HCT116 (cell line): ENCODE results near the gene DLD. TPM values are rescaled to one million over a fixed set of nuclear protein-coding genes. Genes with fewer than 3 reads are reported as not detected.

ENCODE experiments used
- ATAC-seq: fragments of 200-7000 bp; cut with Tn5 transposase; 2 replicates; pipeline ENCODE4 v1.9.1; 2020; ENCODE audit warnings: mild to moderate bottlenecking, moderate library complexity
- BruUV-seq: library from RNA; stranded (reverse); fragments of 400-500 nt; replicated peaks from 2 replicates; lab custom pipeline; 2021; lab: Mats Ljungman, UMichigan
- CTCF ChIA-PET: fragments of 300-600 bp; sonication (Branson Sonifier 250); formaldehyde crosslinking; loops from one replicate; lab custom pipeline; 2021; ENCODE audit warnings: antibody characterized with exemption; lab: Charles Lee
- POLR2A ChIA-PET: fragments of 300-600, 350-600 bp; sonication (Branson Sonifier 250); formaldehyde crosslinking; loops from one replicate; lab custom pipeline; 2021; ENCODE audit warnings: antibody characterized with exemption; lab: Charles Lee
- RAD21 ChIA-PET, 2 experiments: fragments of 300-600 bp; sonication (Branson Sonifier 250); formaldehyde crosslinking; loops; one replicate each; lab custom pipeline; 2023; ENCODE audit warnings: low total read pairs in 2 of 2; ENCODE audit not compliant: uncharacterized antibody in 2 of 2, unreplicated experiment in 2 of 2, low non-redundant PET in 1 of 2; lab: Charles Lee
- DNase-seq: peaks from one replicate; pipeline ENCODE4 v3.0.0-alpha.2; 2010; ENCODE audit warnings: low read depth, low spot score
- H2AFZ ChIP-seq: fragments of 200-600 bp; shearing (Covaris generic), sonication (generic); 2 replicates; pipeline ENCODE4 v1.6.1; 2017; ENCODE audit warnings: low read depth, mixed run types, mixed read lengths, antibody characterized with exemption, low read length; ENCODE audit not compliant: poor library complexity, severe bottlenecking
- H3K27ac ChIP-seq: 2 replicates; pipeline ENCODE4 v1.5.1; 2012; ENCODE audit warnings: low read depth, low read length
- H3K27me3 ChIP-seq: fragments of 200-600 bp; sonication (generic); 2 replicates; pipeline ENCODE4 v1.6.1; 2016; ENCODE audit warnings: mixed run types, low read length, mixed read lengths; ENCODE audit not compliant: insufficient read depth
- H3K36me3 ChIP-seq, 2 experiments: fragments of 200-500 bp in 1 of 2; fragments of 200-600 bp in 1 of 2; sonication (Bioruptor generic) in 1 of 2; sonication (generic) in 1 of 2; 2 replicates each; pipeline versions ENCODE4 v1.5.1 to v1.6.1; 2014 to 2016; ENCODE audit warnings: low read length in 2 of 2, inconsistent platforms in 1 of 2, mixed read lengths in 1 of 2, mixed run types in 1 of 2; ENCODE audit not compliant: insufficient read depth in 2 of 2, control insufficient read depth in 1 of 2
- H3K4me1 ChIP-seq, 2 experiments: fragments of 200-600 bp in 1 of 2; sonication (generic) in 1 of 2; 2 replicates each; pipeline versions ENCODE4 v1.5.1 to v1.6.1; 2012 to 2017; ENCODE audit warnings: low read length in 2 of 2, inconsistent platforms in 1 of 2, mild to moderate bottlenecking in 1 of 2, mixed read lengths in 1 of 2, mixed run types in 1 of 2, moderate library complexity in 1 of 2; ENCODE audit not compliant: insufficient read depth in 2 of 2, control insufficient read depth in 1 of 2
- H3K4me2 ChIP-seq: fragments of 200-600 bp; sonication (generic); 2 replicates; pipeline ENCODE4 v1.6.1; 2017; ENCODE audit warnings: mixed run types, low read length, mixed read lengths
- H3K4me3 ChIP-seq, 2 experiments: fragments of 200-600 bp in 1 of 2; sonication (generic) in 1 of 2; replicated peaks in 1 of 2; 2 replicates each; pipeline ENCODE4 v1.5.1; 2011 to 2016; ENCODE audit warnings: low read length in 2 of 2, control low read depth in 1 of 2, low read depth in 1 of 2, mild to moderate bottlenecking in 1 of 2, mixed read lengths in 1 of 2, mixed run types in 1 of 2
- H3K79me2 ChIP-seq: fragments of 200-600 bp; sonication (generic); 2 replicates; pipeline ENCODE4 v1.6.1; 2017; ENCODE audit warnings: mild to moderate bottlenecking, mixed run types, low read length, moderate library complexity, mixed read lengths; ENCODE audit not compliant: insufficient read depth
- H3K9ac ChIP-seq: fragments of 200-600 bp; sonication (generic); 2 replicates; pipeline ENCODE4 v1.6.1; 2016; ENCODE audit warnings: low read length, mixed read lengths
- H3K9me2 ChIP-seq: fragments of 200-600 bp; sonication (generic), shearing (Covaris generic); 2 replicates; pipeline ENCODE4 v1.6.1; 2017; ENCODE audit warnings: mixed run types, mild to moderate bottlenecking, moderate library complexity; ENCODE audit not compliant: insufficient read depth
- H3K9me3 ChIP-seq, 2 experiments: fragments of 200-500 bp in 1 of 2; fragments of 200-600 bp in 1 of 2; sonication (Bioruptor generic) in 1 of 2; sonication (generic) in 1 of 2; 2 replicates each; pipeline ENCODE4 v1.6.1; 2014 to 2017; ENCODE audit warnings: low read length in 2 of 2, mixed read lengths in 2 of 2, inconsistent platforms in 1 of 2, low read depth in 1 of 2, mild to moderate bottlenecking in 1 of 2, mixed run types in 1 of 2, moderate library complexity in 1 of 2; ENCODE audit not compliant: control insufficient read depth in 1 of 2, insufficient read depth in 1 of 2
- H4K20me1 ChIP-seq: fragments of 200-600 bp; sonication (generic), shearing (Covaris generic); 2 replicates; pipeline ENCODE4 v1.6.1; 2017; ENCODE audit warnings: mixed run types, mild to moderate bottlenecking, moderate library complexity; ENCODE audit not compliant: insufficient read depth
- CEBPB ChIP-seq: IDR thresholded peaks from 2 replicates; pipeline ENCODE4 v1.6.1; 2012; ENCODE audit warnings: low read depth
- EGR1 ChIP-seq: IDR thresholded peaks from 2 replicates; pipeline ENCODE4 v1.6.1; 2012; ENCODE audit warnings: low read depth
- ELF1 ChIP-seq: IDR thresholded peaks from 2 replicates; pipeline ENCODE4 v1.6.1; 2012; ENCODE audit warnings: low read depth, borderline replicate concordance
- EZH2 ChIP-seq: fragments of 200-600 bp; sonication (generic); IDR thresholded peaks from 2 replicates; pipeline ENCODE4 v1.6.1; 2017; ENCODE audit warnings: antibody characterized with exemption, mixed run types
- FOSL1 ChIP-seq: IDR thresholded peaks from 2 replicates; pipeline ENCODE4 v1.6.1; 2012; ENCODE audit warnings: low read depth
- JUND ChIP-seq: IDR thresholded peaks from 2 replicates; pipeline ENCODE4 v1.6.1; 2012
- POLR2AphosphoS5 ChIP-seq: IDR thresholded peaks from 2 replicates; pipeline ENCODE4 v1.6.1; 2011; ENCODE audit warnings: mild to moderate bottlenecking, low read depth, low read length, moderate library complexity
- RAD21 ChIP-seq: IDR thresholded peaks from 2 replicates; pipeline ENCODE4 v1.6.1; 2012; ENCODE audit warnings: low read depth, mild to moderate bottlenecking
- TCF7L2 ChIP-seq: IDR thresholded peaks from 2 replicates; pipeline ENCODE4 v1.7.0; 2011; ENCODE audit warnings: borderline replicate concordance, inconsistent platforms; ENCODE audit not compliant: insufficient read depth, insufficient read length; ENCODE audit errors: extremely low read depth
- YY1 ChIP-seq: IDR thresholded peaks from 2 replicates; pipeline ENCODE4 v1.6.1; 2011; ENCODE audit warnings: low read length, low read depth, moderate library complexity, mild to moderate bottlenecking; ENCODE audit not compliant: insufficient replicate concordance; ENCODE audit errors: extremely low read depth
- ZFX ChIP-seq: fragments of 450-650 bp; IDR thresholded peaks from 2 replicates; pipeline ENCODE4 v1.6.1; 2017
- ZNF274 ChIP-seq: fragments of 200-500 bp; sonication (Bioruptor generic); IDR thresholded peaks from 2 replicates; pipeline ENCODE4 v1.6.1; 2014; ENCODE audit warnings: mild to moderate bottlenecking, low read depth, low read length, inconsistent platforms
- intact Hi-C: fragments of 100-400 bp; cut with micrococcal nuclease; formaldehyde crosslinking; loops from 2 replicates; pipeline ENCODE4 v1.10.0; 2022
- total RNA-seq: library from RNA; stranded (reverse); gene quantifications from one replicate; pipeline ENCODE4 v1.2.1, GENCODE V29; 2021; ENCODE audit not compliant: unreplicated experiment
- TF ChIP-seq, protein P1 (sequence below): IDR thresholded peaks from 2 replicates; pipeline ENCODE4 v1.6.1; 2012; ENCODE audit warnings: low read depth
- TF ChIP-seq, protein P2 (sequence below): IDR thresholded peaks from 2 replicates; pipeline ENCODE4 v1.6.1; 2011; ENCODE audit warnings: mild to moderate bottlenecking, low read length, moderate library complexity; ENCODE audit not compliant: insufficient replicate concordance; ENCODE audit errors: extremely low read depth
- TF ChIP-seq, protein P3 (sequence below), 3 experiments: fragments of 200-600 bp in 1 of 3; sonication (generic) in 1 of 3; IDR thresholded peaks in 2 of 3; conservative IDR thresholded peaks in 1 of 3; 2 replicates each; pipeline ENCODE4 v1.5.1; 2012 to 2017; ENCODE audit warnings: low read depth in 2 of 3, low read length in 2 of 3, antibody characterized with exemption in 1 of 3, borderline replicate concordance in 1 of 3, control low read depth in 1 of 3, mild to moderate bottlenecking in 1 of 3, mixed read lengths in 1 of 3, mixed run types in 1 of 3, moderate library complexity in 1 of 3; ENCODE audit not compliant: insufficient read depth in 1 of 3

The DLD gene
- total RNA-seq, 1 experiment from 2014 or later: 104 TPM

DNA sequence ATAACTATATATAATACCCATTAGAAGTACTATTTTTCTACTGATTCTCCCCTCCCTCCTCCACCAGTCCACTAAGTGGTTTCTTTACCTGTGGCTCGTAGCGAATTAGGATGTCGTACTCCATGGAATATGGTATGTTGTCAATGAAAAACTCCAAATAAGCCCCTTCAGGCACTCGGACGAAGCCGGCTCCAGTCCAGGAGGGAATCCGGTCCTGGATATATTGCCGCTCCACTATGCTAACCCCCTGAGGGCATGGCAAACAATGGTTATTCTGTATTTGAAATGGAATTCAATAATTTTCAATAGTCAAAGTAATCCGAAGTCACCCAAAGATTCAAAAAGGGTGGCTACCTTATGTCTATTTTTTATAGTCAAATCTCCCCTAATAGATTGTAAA is 71.8 kb downstream of the DLD start:
- no peak for DNase-seq
- POLR2A ChIA-PET: no interaction called here
- CTCF ChIA-PET: no interaction called here
- Histone ChIP-seq H4K20me1 (no peaks in the 10 kb centered on the region), H3K9me2 (no peaks in the 10 kb centered on the region), H3K4me2 (no peak overlapping the region), H3K79me2 (no peaks in the 10 kb centered on the region), H3K9me3 (no peaks in the 10 kb centered on the region), H2AFZ (no peak overlapping the region), H3K9ac (no peak overlapping the region), H3K4me3 (no peak overlapping the region), H3K36me3 (peaks cover 0 to 13% of the 10 kb centered on the region in 2 experiments; a peak in 3 of 4 replicates), H3K4me1 (no peaks in the 10 kb centered on the region), H3K27ac (no peak overlapping the region), H3K27me3 (no peaks in the 10 kb centered on the region)
- ATAC-seq: no peak
- RAD21 ChIA-PET: no interaction called here
- intact Hi-C loops: no loop called here
- BruUV-seq: no TSS peak
- no peak for TF ChIP-seq POLR2AphosphoS5
- TF ChIP-seq EZH2: no peak
- TF ChIP-seq, protein P1, sequence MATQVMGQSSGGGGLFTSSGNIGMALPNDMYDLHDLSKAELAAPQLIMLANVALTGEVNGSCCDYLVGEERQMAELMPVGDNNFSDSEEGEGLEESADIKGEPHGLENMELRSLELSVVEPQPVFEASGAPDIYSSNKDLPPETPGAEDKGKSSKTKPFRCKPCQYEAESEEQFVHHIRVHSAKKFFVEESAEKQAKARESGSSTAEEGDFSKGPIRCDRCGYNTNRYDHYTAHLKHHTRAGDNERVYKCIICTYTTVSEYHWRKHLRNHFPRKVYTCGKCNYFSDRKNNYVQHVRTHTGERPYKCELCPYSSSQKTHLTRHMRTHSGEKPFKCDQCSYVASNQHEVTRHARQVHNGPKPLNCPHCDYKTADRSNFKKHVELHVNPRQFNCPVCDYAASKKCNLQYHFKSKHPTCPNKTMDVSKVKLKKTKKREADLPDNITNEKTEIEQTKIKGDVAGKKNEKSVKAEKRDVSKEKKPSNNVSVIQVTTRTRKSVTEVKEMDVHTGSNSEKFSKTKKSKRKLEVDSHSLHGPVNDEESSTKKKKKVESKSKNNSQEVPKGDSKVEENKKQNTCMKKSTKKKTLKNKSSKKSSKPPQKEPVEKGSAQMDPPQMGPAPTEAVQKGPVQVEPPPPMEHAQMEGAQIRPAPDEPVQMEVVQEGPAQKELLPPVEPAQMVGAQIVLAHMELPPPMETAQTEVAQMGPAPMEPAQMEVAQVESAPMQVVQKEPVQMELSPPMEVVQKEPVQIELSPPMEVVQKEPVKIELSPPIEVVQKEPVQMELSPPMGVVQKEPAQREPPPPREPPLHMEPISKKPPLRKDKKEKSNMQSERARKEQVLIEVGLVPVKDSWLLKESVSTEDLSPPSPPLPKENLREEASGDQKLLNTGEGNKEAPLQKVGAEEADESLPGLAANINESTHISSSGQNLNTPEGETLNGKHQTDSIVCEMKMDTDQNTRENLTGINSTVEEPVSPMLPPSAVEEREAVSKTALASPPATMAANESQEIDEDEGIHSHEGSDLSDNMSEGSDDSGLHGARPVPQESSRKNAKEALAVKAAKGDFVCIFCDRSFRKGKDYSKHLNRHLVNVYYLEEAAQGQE: no peak
- no peak for TF ChIP-seq RAD21
- no peak for TF ChIP-seq ZNF274
- no peak for TF ChIP-seq EGR1
- TF ChIP-seq, protein P2, sequence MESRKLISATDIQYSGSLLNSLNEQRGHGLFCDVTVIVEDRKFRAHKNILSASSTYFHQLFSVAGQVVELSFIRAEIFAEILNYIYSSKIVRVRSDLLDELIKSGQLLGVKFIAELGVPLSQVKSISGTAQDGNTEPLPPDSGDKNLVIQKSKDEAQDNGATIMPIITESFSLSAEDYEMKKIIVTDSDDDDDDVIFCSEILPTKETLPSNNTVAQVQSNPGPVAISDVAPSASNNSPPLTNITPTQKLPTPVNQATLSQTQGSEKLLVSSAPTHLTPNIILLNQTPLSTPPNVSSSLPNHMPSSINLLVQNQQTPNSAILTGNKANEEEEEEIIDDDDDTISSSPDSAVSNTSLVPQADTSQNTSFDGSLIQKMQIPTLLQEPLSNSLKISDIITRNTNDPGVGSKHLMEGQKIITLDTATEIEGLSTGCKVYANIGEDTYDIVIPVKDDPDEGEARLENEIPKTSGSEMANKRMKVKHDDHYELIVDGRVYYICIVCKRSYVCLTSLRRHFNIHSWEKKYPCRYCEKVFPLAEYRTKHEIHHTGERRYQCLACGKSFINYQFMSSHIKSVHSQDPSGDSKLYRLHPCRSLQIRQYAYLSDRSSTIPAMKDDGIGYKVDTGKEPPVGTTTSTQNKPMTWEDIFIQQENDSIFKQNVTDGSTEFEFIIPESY: no peak
- no peak for TF ChIP-seq TCF7L2
- TF ChIP-seq FOSL1: no peak
- TF ChIP-seq, protein P3, sequence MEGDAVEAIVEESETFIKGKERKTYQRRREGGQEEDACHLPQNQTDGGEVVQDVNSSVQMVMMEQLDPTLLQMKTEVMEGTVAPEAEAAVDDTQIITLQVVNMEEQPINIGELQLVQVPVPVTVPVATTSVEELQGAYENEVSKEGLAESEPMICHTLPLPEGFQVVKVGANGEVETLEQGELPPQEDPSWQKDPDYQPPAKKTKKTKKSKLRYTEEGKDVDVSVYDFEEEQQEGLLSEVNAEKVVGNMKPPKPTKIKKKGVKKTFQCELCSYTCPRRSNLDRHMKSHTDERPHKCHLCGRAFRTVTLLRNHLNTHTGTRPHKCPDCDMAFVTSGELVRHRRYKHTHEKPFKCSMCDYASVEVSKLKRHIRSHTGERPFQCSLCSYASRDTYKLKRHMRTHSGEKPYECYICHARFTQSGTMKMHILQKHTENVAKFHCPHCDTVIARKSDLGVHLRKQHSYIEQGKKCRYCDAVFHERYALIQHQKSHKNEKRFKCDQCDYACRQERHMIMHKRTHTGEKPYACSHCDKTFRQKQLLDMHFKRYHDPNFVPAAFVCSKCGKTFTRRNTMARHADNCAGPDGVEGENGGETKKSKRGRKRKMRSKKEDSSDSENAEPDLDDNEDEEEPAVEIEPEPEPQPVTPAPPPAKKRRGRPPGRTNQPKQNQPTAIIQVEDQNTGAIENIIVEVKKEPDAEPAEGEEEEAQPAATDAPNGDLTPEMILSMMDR (IDR thresholded peaks at IDR 0.05 in 2 of 3, conservative IDR thresholded peaks at IDR 0.05 in 1 of 3; ENCODE audit: borderline replicate concordance in 1 of 3, insufficient read depth in 1 of 3, low read depth in 2 of 3, low read length in 2 of 3): no peak
- TF ChIP-seq CEBPB: no peak
- no peak for TF ChIP-seq ELF1
- TF ChIP-seq JUND: no peak
- TF ChIP-seq ZFX: no peak
- no peak for TF ChIP-seq YY1
